Caco-2 (cell line): ENCODE measurements around the gene GULP1. TPM values are rescaled to one million over a fixed set of nuclear protein-coding genes. Genes with fewer than 3 reads are reported as not detected.

ENCODE experiments used
- BruUV-seq: library from RNA; stranded (reverse); fragments of 400-500 nt; replicated peaks from 2 replicates; lab custom pipeline; 2021; lab: Mats Ljungman, UMichigan
- CTCF ChIA-PET: fragments of 300-600 bp; sonication (Branson Sonifier 250); formaldehyde crosslinking; loops from one replicate; lab custom pipeline; 2022; ENCODE audit warnings: antibody characterized with exemption; lab: Charles Lee
- POLR2A ChIA-PET: fragments of 300-600 bp; sonication (Branson Sonifier 250); formaldehyde crosslinking; loops from one replicate; lab custom pipeline; 2022; ENCODE audit warnings: antibody characterized with exemption; lab: Charles Lee
- DNase-seq, 2 experiments: peaks; one replicate each; pipeline versions ENCODE4 v3.0.0 to v3.0.0-alpha.2; 2020 to 2022
- H3K27me3 ChIP-seq: replicated peaks from 2 replicates; pipeline ENCODE4 v1.6.0; 2011; ENCODE audit warnings: low read length; ENCODE audit not compliant: control insufficient read depth, insufficient read depth
- H3K36me3 ChIP-seq: 2 replicates; pipeline ENCODE4 v1.5.1; 2011; ENCODE audit warnings: low read length; ENCODE audit not compliant: control insufficient read depth, insufficient read depth
- H3K4me1 ChIP-seq: fragments of 250-450 bp; sonication (Bioruptor Pico); 2 replicates; pipeline ENCODE4 v1.5.1; 2020; ENCODE audit warnings: mild to moderate bottlenecking
- H3K4me3 ChIP-seq: 2 replicates; pipeline ENCODE4 v1.5.1; 2011; ENCODE audit warnings: low read depth, mild to moderate bottlenecking, control low read depth, low read length
- H3K9me3 ChIP-seq: fragments of 250-450 bp; sonication (Bioruptor Pico); 2 replicates; pipeline ENCODE4 v1.5.1; 2020; ENCODE audit warnings: mild to moderate bottlenecking, moderate library complexity
- H3K27ac Mint-ChIP-seq: one replicate; pipeline ENCODE4 v1.8.0; 2022; ENCODE audit warnings: mixed read lengths; ENCODE audit not compliant: unreplicated experiment
- H3K27me3 Mint-ChIP-seq: one replicate; pipeline ENCODE4 v1.8.0; 2022; ENCODE audit warnings: mixed read lengths; ENCODE audit not compliant: insufficient read depth, unreplicated experiment
- H3K36me3 Mint-ChIP-seq: one replicate; pipeline ENCODE4 v1.8.0; 2022; ENCODE audit warnings: mild to moderate bottlenecking, mixed read lengths; ENCODE audit not compliant: insufficient read depth, unreplicated experiment
- H3K4me1 Mint-ChIP-seq: one replicate; pipeline ENCODE4 v1.8.0; 2022; ENCODE audit warnings: low read depth, mixed read lengths; ENCODE audit not compliant: unreplicated experiment
- H3K4me3 Mint-ChIP-seq: one replicate; pipeline ENCODE4 v1.8.0; 2022; ENCODE audit warnings: mild to moderate bottlenecking, moderate library complexity, mixed read lengths; ENCODE audit not compliant: unreplicated experiment
- H3K9me3 Mint-ChIP-seq: one replicate; pipeline ENCODE4 v1.8.0; 2022; ENCODE audit warnings: mixed read lengths; ENCODE audit not compliant: unreplicated experiment
- CTCF ChIP-seq, 2 experiments: fragments of 200-600 bp in 1 of 2; IDR thresholded peaks; 1 replicate in 1 of 2; 2 replicates in 1 of 2; pipeline versions ENCODE4 v1.5.1 to v1.8.0; 2011 to 2022; ENCODE audit warnings: antibody characterized with exemption in 1 of 2, control low read depth in 1 of 2, inconsistent platforms in 1 of 2, low read depth in 1 of 2, low read length in 1 of 2, mild to moderate bottlenecking in 1 of 2, moderate library complexity in 1 of 2; ENCODE audit not compliant: insufficient read depth in 1 of 2, severe bottlenecking in 1 of 2, unreplicated experiment in 1 of 2
- intact Hi-C: fragments of 100-400 bp; cut with micrococcal nuclease; formaldehyde crosslinking; loops from one replicate; pipeline ENCODE4 v1.10.0; 2022; ENCODE audit not compliant: unreplicated experiment
- total RNA-seq: library from RNA; stranded (reverse); gene quantifications from 2 replicates; pipeline ENCODE4 v1.2.3, GENCODE V29; 2022

The GULP1 gene
- total RNA-seq, 1 experiment from 2014 or later = 32.4 TPM

- no peak overlapping the region for H3K4me3 Mint-ChIP-seq
- Histone ChIP-seq H3K27me3 (no peaks in the 10 kb centered on the region), H3K4me1 (no peaks in the 10 kb centered on the region), H3K36me3 (no peaks in the 10 kb centered on the region), H3K4me3 (no peak overlapping the region), H3K9me3 (no peaks in the 10 kb centered on the region; the same call in 1 of the 2 replicates)
- POLR2A ChIA-PET = no interaction called here
- TF ChIP-seq CTCF (IDR thresholded peaks at IDR 0.05; ENCODE audit: insufficient read depth in 1 of 2, low read depth in 1 of 2, low read length in 1 of 2, severe bottlenecking in 1 of 2, unreplicated experiment in 1 of 2) = no peak
- H3K36me3 Mint-ChIP-seq = no peaks in the 10 kb centered on the region
- CTCF ChIA-PET = no interaction called here
- no TSS peak for BruUV-seq
- no peak for DNase-seq
- intact Hi-C loops = no loop called here
- no peaks in the 10 kb centered on the region for H3K4me1 Mint-ChIP-seq
- H3K27me3 Mint-ChIP-seq = peaks cover 3% of the 10 kb centered on the region
- H3K9me3 Mint-ChIP-seq = no peaks in the 10 kb centered on the region
- no peak overlapping the region for H3K27ac Mint-ChIP-seq
Observed at GRCh38 chr2:188256420-188256819, 35.3 kb upstream of the GULP1 start.

- Histone ChIP-seq H3K4me3 (no peak overlapping the region), H3K27me3 (no peaks in the 10 kb centered on the region), H3K36me3 (no peaks in the 10 kb centered on the region), H3K4me1 (no peaks in the 10 kb centered on the region), H3K9me3 (no peaks in the 10 kb centered on the region; the same call in 1 of the 2 replicates)
- no peak for TF ChIP-seq CTCF (IDR thresholded peaks at IDR 0.05; ENCODE audit: insufficient read depth in 1 of 2, low read depth in 1 of 2, low read length in 1 of 2, severe bottlenecking in 1 of 2, unreplicated experiment in 1 of 2)
- ChIA-PET CTCF (interaction anchor here (1.4 kb wide), 1 partner anchor 26 kb away, joined by 3 read pairs; the partner anchor contains the start of gene GULP1), POLR2A (no interaction called here)
- DNase-seq = no peak
- intact Hi-C loops = no loop called here
- Mint-ChIP-seq H3K27ac (no peak overlapping the region), H3K9me3 (no peaks in the 10 kb centered on the region), H3K4me3 (no peak overlapping the region), H3K27me3 (peaks cover 2% of the 10 kb centered on the region), H3K36me3 (no peaks in the 10 kb centered on the region), H3K4me1 (no peaks in the 10 kb centered on the region)
- BruUV-seq = no TSS peak
Observed at GRCh38 chr2:188265315-188265714, 26.4 kb upstream of the GULP1 start.

- POLR2A ChIA-PET = no interaction called here
Observed at GRCh38 chr2:188267776-188268175, 23.9 kb upstream of the GULP1 start.

More at GRCh38 chr2:188267776-188268175, 23.9 kb upstream of the GULP1 start:
- H3K36me3 ChIP-seq = no peaks in the 10 kb centered on the region
- no peaks in the 10 kb centered on the region for H3K36me3 Mint-ChIP-seq
- H3K4me1 ChIP-seq = no peaks in the 10 kb centered on the region
- peaks cover 4% of the 10 kb centered on the region for H3K27me3 Mint-ChIP-seq
- no peak for TF ChIP-seq CTCF (IDR thresholded peaks at IDR 0.05; ENCODE audit: insufficient read depth in 1 of 2, low read depth in 1 of 2, low read length in 1 of 2, severe bottlenecking in 1 of 2, unreplicated experiment in 1 of 2)
- BruUV-seq = no TSS peak
- no peak overlapping the region for H3K4me3 Mint-ChIP-seq
- CTCF ChIA-PET = no interaction called here
- no peak for DNase-seq
- no peaks in the 10 kb centered on the region for H3K9me3 ChIP-seq
- intact Hi-C loops = no loop called here
- no peaks in the 10 kb centered on the region for H3K27me3 ChIP-seq
- H3K4me1 Mint-ChIP-seq = no peaks in the 10 kb centered on the region
- no peak overlapping the region for H3K4me3 ChIP-seq
- no peak overlapping the region for H3K27ac Mint-ChIP-seq
- H3K9me3 Mint-ChIP-seq = no peaks in the 10 kb centered on the region
